WTC11 (cell line): ENCODE data around the gene IGSF23. TPM values are rescaled to one million over a fixed set of nuclear protein-coding genes. Genes with fewer than 3 reads are reported as not detected.

Source experiments
- ATAC-seq: fragments of 200-7000 bp; cut with Tn5 transposase; 2 replicates; pipeline ENCODE4 v1.10.0; 2021; ENCODE audit warnings: mild to moderate bottlenecking, moderate library complexity
- CTCF ChIA-PET: fragments of 300-600 bp; sonication (Branson Sonifier 250); formaldehyde crosslinking; loops from one replicate; lab custom pipeline; 2021; ENCODE audit warnings: antibody characterized with exemption; lab: Charles Lee
- POLR2A ChIA-PET: fragments of 350-600 bp; sonication (Branson Sonifier 250); formaldehyde crosslinking; loops from one replicate; lab custom pipeline; 2021; ENCODE audit warnings: antibody characterized with exemption; lab: Charles Lee
- DNase-seq: peaks from one replicate; pipeline ENCODE4 v3.0.0; 2021; ENCODE audit warnings: low spot score
- H3K27ac Mint-ChIP-seq: 2 replicates; pipeline ENCODE4 v1.8.0; 2021; ENCODE audit warnings: mixed read lengths
- H3K27me3 Mint-ChIP-seq: 2 replicates; pipeline ENCODE4 v1.8.0; 2021; ENCODE audit warnings: low read depth, mild to moderate bottlenecking, moderate library complexity, mixed read lengths
- H3K36me3 Mint-ChIP-seq: 2 replicates; pipeline ENCODE4 v1.8.0; 2021; ENCODE audit warnings: mixed read lengths
- H3K4me1 Mint-ChIP-seq: 2 replicates; pipeline ENCODE4 v1.8.0; 2022; ENCODE audit warnings: mixed read lengths
- H3K4me3 Mint-ChIP-seq: 2 replicates; pipeline ENCODE4 v1.8.0; 2021; ENCODE audit warnings: mild to moderate bottlenecking, moderate library complexity, mixed read lengths
- H3K9me3 Mint-ChIP-seq: 2 replicates; pipeline ENCODE4 v1.8.0; 2021; ENCODE audit warnings: mixed read lengths
- ATF1 ChIP-seq: sonication (generic); formaldehyde crosslinking; IDR thresholded peaks from 2 replicates; pipeline ENCODE4 v1.8.1; 2023; ENCODE audit warnings: mild to moderate bottlenecking, moderate library complexity, missing genetic modification reagents
- CREB1 ChIP-seq: sonication (generic); formaldehyde crosslinking; IDR thresholded peaks from 2 replicates; pipeline ENCODE4 v1.8.0; 2023; ENCODE audit warnings: mild to moderate bottlenecking, missing genetic modification reagents
- FOXJ3 ChIP-seq: sonication (generic); formaldehyde crosslinking; IDR thresholded peaks from 2 replicates; pipeline ENCODE4 v1.9.0; 2021; ENCODE audit warnings: missing genetic modification reagents, mild to moderate bottlenecking, borderline replicate concordance
- GTF2I ChIP-seq: fragments of 250-450 bp; sonication (Bioruptor Pico); conservative IDR thresholded peaks from 2 replicates; pipeline ENCODE4 v1.4.0; 2021; ENCODE audit warnings: mild to moderate bottlenecking
- HMGA2 ChIP-seq: fragments of 250-450 bp; sonication (Bioruptor Pico); IDR thresholded peaks from 2 replicates; pipeline ENCODE4 v1.4.0; 2021; ENCODE audit warnings: mild to moderate bottlenecking, moderate library complexity
- NFE2L1 ChIP-seq: sonication (generic); formaldehyde crosslinking; IDR thresholded peaks from 2 replicates; pipeline ENCODE4 v1.8.1; 2023; ENCODE audit warnings: missing genetic modification reagents
- NR2C2 ChIP-seq: sonication (generic); formaldehyde crosslinking; IDR thresholded peaks from 2 replicates; pipeline ENCODE4 v1.8.0; 2022; ENCODE audit warnings: mild to moderate bottlenecking, missing genetic modification reagents
- SP1 ChIP-seq: sonication (generic); formaldehyde crosslinking; conservative IDR thresholded peaks from 2 replicates; pipeline ENCODE4 v1.8.1; 2022; ENCODE audit warnings: missing genetic modification reagents
- TCF7 ChIP-seq: sonication (generic); formaldehyde crosslinking; IDR thresholded peaks from 2 replicates; pipeline ENCODE4 v1.8.0; 2022; ENCODE audit warnings: mild to moderate bottlenecking, low read depth, missing genetic modification reagents, moderate library complexity
- ZNF263 ChIP-seq: sonication (generic); formaldehyde crosslinking; IDR thresholded peaks from 2 replicates; pipeline ENCODE4 v1.8.1; 2022; ENCODE audit warnings: low read depth, mild to moderate bottlenecking, moderate library complexity, missing genetic modification reagents
- total RNA-seq: library from RNA; stranded (reverse); gene quantifications from 3 replicates; pipeline ENCODE4 v1.2.3, GENCODE V29; 2021
- TF ChIP-seq, protein P1 (sequence below): sonication (generic); formaldehyde crosslinking; conservative IDR thresholded peaks from 2 replicates; pipeline ENCODE4 v1.8.1; 2022; ENCODE audit warnings: mild to moderate bottlenecking, missing genetic modification reagents
- TF ChIP-seq, protein P2 (sequence below): sonication (generic); formaldehyde crosslinking; IDR thresholded peaks from 2 replicates; pipeline ENCODE4 v1.8.0; 2022; ENCODE audit warnings: mild to moderate bottlenecking, missing genetic modification reagents
- TF ChIP-seq, protein P3 (sequence below): fragments of 250-450 bp; sonication (Bioruptor Pico); IDR thresholded peaks from 2 replicates; pipeline ENCODE4 v1.9.0; 2021; ENCODE audit warnings: mild to moderate bottlenecking
- TF ChIP-seq, protein P4 (sequence below): fragments of 200-600 bp; IDR thresholded peaks from 2 replicates; pipeline ENCODE4 v1.8.0; 2022; ENCODE audit warnings: antibody characterized with exemption
- TF ChIP-seq, protein P5 (sequence below): fragments of 250-450 bp; sonication (Bioruptor Pico); IDR thresholded peaks from 2 replicates; pipeline ENCODE4 v2.1.2; 2022; ENCODE audit warnings: mild to moderate bottlenecking, moderate library complexity
- TF ChIP-seq, protein P6 (sequence below): sonication (generic); formaldehyde crosslinking; IDR thresholded peaks from 2 replicates; pipeline ENCODE4 v1.8.1; 2023; ENCODE audit warnings: mild to moderate bottlenecking, moderate library complexity, missing genetic modification reagents
- TF ChIP-seq, protein P7 (sequence below): fragments of 250-450 bp; sonication (Bioruptor Pico); IDR thresholded peaks from 2 replicates; pipeline ENCODE4 v1.9.0; 2021; ENCODE audit warnings: mild to moderate bottlenecking
- TF ChIP-seq, protein P8 (sequence below): sonication (generic); formaldehyde crosslinking; IDR thresholded peaks from 2 replicates; pipeline ENCODE4 v1.8.1; 2022; ENCODE audit warnings: mild to moderate bottlenecking, missing genetic modification reagents, moderate library complexity, borderline replicate concordance
- TF ChIP-seq, protein P9 (sequence below): sonication (generic); formaldehyde crosslinking; IDR thresholded peaks from 2 replicates; pipeline ENCODE4 v1.8.0; 2023; ENCODE audit warnings: missing genetic modification reagents
- TF ChIP-seq, protein P10 (sequence below): sonication (generic); formaldehyde crosslinking; IDR thresholded peaks from 2 replicates; pipeline ENCODE4 v1.8.0; 2022; ENCODE audit warnings: missing genetic modification reagents

Gene IGSF23
- total RNA-seq, 1 experiment from 2014 or later, result not detected

DNA sequence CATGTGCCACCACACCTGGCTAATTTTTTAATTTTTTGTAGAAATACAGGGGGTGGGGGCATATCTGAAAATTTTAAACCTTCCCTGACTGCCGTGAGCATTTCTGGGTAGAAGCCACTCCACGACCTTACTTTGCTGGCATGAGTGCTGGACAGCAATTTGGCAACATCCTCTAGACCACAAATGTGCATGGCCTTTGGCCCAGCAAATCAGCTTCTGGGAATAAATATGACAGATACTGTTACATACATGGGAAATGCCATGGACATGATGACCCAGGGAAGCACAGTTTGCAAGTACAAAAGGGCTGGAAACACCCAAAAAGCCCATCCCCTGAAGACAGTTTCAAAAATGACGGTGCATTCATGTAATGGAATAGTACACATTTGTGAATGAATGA lies 27.2 kb downstream of the IGSF23 start:
- ATAC-seq, result no peak
- CTCF ChIA-PET, result interaction anchor here (0.8 to 1.7 kb wide), 3 partner anchors 58 to 70 kb away, joined by 3 to 4 read pairs (median 3); no protein-coding TSS in a partner anchor
- H3K27ac Mint-ChIP-seq, result no peak overlapping the region
- H3K9me3 Mint-ChIP-seq, result 0 out of 2 replicates have a peak, but pooled peaks cover under 1% of the 10 kb centered on the region
- POLR2A ChIA-PET, result interaction anchor here (0.7 to 1.0 kb wide), 2 partner anchors 26 to 88 kb away, joined by 4 read pairs; no protein-coding TSS in a partner anchor
- no peaks in the 10 kb centered on the region for H3K4me1 Mint-ChIP-seq
- DNase-seq, result no peak
- H3K36me3 Mint-ChIP-seq, result no peaks in the 10 kb centered on the region; the same call in 1 of the 2 replicates
- H3K4me3 Mint-ChIP-seq, result no peak overlapping the region
- no peak for TF ChIP-seq GTF2I (CRISPR knock-in tag)
- no peak for TF ChIP-seq HMGA2 (CRISPR knock-in tag)
- TF ChIP-seq, protein P1, sequence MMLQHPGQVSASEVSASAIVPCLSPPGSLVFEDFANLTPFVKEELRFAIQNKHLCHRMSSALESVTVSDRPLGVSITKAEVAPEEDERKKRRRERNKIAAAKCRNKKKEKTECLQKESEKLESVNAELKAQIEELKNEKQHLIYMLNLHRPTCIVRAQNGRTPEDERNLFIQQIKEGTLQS (CRISPR knock-in tag), result no peak
- TF ChIP-seq ZNF263 (CRISPR knock-in tag), result no peak
- TF ChIP-seq, protein P2, sequence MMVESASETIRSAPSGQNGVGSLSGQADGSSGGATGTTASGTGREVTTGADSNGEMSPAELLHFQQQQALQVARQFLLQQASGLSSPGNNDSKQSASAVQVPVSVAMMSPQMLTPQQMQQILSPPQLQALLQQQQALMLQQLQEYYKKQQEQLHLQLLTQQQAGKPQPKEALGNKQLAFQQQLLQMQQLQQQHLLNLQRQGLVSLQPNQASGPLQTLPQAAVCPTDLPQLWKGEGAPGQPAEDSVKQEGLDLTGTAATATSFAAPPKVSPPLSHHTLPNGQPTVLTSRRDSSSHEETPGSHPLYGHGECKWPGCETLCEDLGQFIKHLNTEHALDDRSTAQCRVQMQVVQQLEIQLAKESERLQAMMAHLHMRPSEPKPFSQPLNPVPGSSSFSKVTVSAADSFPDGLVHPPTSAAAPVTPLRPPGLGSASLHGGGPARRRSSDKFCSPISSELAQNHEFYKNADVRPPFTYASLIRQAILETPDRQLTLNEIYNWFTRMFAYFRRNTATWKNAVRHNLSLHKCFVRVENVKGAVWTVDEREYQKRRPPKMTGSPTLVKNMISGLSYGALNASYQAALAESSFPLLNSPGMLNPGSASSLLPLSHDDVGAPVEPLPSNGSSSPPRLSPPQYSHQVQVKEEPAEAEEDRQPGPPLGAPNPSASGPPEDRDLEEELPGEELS (CRISPR knock-in tag), result no peak
- TF ChIP-seq, protein P3, sequence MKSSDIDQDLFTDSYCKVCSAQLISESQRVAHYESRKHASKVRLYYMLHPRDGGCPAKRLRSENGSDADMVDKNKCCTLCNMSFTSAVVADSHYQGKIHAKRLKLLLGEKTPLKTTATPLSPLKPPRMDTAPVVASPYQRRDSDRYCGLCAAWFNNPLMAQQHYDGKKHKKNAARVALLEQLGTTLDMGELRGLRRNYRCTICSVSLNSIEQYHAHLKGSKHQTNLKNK (CRISPR knock-in tag), result no peak
- no peak for TF ChIP-seq ATF1 (CRISPR knock-in tag)
- TF ChIP-seq, protein P4, sequence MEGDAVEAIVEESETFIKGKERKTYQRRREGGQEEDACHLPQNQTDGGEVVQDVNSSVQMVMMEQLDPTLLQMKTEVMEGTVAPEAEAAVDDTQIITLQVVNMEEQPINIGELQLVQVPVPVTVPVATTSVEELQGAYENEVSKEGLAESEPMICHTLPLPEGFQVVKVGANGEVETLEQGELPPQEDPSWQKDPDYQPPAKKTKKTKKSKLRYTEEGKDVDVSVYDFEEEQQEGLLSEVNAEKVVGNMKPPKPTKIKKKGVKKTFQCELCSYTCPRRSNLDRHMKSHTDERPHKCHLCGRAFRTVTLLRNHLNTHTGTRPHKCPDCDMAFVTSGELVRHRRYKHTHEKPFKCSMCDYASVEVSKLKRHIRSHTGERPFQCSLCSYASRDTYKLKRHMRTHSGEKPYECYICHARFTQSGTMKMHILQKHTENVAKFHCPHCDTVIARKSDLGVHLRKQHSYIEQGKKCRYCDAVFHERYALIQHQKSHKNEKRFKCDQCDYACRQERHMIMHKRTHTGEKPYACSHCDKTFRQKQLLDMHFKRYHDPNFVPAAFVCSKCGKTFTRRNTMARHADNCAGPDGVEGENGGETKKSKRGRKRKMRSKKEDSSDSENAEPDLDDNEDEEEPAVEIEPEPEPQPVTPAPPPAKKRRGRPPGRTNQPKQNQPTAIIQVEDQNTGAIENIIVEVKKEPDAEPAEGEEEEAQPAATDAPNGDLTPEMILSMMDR, result no peak
- TF ChIP-seq, protein P5, sequence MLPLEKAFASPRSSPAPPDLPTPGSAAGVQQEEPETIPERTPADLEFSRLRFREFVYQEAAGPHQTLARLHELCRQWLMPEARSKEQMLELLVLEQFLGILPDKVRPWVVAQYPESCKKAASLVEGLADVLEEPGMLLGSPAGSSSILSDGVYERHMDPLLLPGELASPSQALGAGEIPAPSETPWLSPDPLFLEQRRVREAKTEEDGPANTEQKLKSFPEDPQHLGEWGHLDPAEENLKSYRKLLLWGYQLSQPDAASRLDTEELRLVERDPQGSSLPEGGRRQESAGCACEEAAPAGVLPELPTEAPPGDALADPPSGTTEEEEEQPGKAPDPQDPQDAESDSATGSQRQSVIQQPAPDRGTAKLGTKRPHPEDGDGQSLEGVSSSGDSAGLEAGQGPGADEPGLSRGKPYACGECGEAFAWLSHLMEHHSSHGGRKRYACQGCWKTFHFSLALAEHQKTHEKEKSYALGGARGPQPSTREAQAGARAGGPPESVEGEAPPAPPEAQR (CRISPR knock-in tag), result no peak
- TF ChIP-seq, protein P6, sequence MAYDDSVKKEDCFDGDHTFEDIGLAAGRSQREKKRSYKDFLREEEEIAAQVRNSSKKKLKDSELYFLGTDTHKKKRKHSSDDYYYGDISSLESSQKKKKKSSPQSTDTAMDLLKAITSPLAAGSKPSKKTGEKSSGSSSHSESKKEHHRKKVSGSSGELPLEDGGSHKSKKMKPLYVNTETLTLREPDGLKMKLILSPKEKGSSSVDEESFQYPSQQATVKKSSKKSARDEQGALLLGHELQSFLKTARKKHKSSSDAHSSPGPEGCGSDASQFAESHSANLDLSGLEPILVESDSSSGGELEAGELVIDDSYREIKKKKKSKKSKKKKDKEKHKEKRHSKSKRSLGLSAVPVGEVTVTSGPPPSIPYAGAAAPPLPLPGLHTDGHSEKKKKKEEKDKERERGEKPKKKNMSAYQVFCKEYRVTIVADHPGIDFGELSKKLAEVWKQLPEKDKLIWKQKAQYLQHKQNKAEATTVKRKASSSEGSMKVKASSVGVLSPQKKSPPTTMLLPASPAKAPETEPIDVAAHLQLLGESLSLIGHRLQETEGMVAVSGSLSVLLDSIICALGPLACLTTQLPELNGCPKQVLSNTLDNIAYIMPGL (CRISPR knock-in tag), result no peak
- TF ChIP-seq, protein P7, sequence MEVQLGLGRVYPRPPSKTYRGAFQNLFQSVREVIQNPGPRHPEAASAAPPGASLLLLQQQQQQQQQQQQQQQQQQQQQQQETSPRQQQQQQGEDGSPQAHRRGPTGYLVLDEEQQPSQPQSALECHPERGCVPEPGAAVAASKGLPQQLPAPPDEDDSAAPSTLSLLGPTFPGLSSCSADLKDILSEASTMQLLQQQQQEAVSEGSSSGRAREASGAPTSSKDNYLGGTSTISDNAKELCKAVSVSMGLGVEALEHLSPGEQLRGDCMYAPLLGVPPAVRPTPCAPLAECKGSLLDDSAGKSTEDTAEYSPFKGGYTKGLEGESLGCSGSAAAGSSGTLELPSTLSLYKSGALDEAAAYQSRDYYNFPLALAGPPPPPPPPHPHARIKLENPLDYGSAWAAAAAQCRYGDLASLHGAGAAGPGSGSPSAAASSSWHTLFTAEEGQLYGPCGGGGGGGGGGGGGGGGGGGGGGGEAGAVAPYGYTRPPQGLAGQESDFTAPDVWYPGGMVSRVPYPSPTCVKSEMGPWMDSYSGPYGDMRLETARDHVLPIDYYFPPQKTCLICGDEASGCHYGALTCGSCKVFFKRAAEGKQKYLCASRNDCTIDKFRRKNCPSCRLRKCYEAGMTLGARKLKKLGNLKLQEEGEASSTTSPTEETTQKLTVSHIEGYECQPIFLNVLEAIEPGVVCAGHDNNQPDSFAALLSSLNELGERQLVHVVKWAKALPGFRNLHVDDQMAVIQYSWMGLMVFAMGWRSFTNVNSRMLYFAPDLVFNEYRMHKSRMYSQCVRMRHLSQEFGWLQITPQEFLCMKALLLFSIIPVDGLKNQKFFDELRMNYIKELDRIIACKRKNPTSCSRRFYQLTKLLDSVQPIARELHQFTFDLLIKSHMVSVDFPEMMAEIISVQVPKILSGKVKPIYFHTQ, result no peak
- TF ChIP-seq, protein P8, sequence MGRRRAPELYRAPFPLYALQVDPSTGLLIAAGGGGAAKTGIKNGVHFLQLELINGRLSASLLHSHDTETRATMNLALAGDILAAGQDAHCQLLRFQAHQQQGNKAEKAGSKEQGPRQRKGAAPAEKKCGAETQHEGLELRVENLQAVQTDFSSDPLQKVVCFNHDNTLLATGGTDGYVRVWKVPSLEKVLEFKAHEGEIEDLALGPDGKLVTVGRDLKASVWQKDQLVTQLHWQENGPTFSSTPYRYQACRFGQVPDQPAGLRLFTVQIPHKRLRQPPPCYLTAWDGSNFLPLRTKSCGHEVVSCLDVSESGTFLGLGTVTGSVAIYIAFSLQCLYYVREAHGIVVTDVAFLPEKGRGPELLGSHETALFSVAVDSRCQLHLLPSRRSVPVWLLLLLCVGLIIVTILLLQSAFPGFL (CRISPR knock-in tag), result no peak
- TF ChIP-seq TCF7 (CRISPR knock-in tag), result no peak
- TF ChIP-seq CREB1 (CRISPR knock-in tag), result no peak
- TF ChIP-seq FOXJ3 (CRISPR knock-in tag), result no peak
- TF ChIP-seq, protein P9, sequence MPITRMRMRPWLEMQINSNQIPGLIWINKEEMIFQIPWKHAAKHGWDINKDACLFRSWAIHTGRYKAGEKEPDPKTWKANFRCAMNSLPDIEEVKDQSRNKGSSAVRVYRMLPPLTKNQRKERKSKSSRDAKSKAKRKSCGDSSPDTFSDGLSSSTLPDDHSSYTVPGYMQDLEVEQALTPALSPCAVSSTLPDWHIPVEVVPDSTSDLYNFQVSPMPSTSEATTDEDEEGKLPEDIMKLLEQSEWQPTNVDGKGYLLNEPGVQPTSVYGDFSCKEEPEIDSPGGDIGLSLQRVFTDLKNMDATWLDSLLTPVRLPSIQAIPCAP, result no peak
- no peak for TF ChIP-seq NFE2L1 (CRISPR knock-in tag)
- TF ChIP-seq SP1 (CRISPR knock-in tag), result no peak
- no peak for TF ChIP-seq NR2C2 (CRISPR knock-in tag)
- TF ChIP-seq, protein P10, sequence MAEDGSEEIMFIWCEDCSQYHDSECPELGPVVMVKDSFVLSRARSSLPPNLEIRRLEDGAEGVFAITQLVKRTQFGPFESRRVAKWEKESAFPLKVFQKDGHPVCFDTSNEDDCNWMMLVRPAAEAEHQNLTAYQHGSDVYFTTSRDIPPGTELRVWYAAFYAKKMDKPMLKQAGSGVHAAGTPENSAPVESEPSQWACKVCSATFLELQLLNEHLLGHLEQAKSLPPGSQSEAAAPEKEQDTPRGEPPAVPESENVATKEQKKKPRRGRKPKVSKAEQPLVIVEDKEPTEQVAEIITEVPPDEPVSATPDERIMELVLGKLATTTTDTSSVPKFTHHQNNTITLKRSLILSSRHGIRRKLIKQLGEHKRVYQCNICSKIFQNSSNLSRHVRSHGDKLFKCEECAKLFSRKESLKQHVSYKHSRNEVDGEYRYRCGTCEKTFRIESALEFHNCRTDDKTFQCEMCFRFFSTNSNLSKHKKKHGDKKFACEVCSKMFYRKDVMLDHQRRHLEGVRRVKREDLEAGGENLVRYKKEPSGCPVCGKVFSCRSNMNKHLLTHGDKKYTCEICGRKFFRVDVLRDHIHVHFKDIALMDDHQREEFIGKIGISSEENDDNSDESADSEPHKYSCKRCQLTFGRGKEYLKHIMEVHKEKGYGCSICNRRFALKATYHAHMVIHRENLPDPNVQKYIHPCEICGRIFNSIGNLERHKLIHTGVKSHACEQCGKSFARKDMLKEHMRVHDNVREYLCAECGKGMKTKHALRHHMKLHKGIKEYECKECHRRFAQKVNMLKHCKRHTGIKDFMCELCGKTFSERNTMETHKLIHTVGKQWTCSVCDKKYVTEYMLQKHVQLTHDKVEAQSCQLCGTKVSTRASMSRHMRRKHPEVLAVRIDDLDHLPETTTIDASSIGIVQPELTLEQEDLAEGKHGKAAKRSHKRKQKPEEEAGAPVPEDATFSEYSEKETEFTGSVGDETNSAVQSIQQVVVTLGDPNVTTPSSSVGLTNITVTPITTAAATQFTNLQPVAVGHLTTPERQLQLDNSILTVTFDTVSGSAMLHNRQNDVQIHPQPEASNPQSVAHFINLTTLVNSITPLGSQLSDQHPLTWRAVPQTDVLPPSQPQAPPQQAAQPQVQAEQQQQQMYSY, result no peak
- peaks cover 24% of the 10 kb centered on the region for H3K27me3 Mint-ChIP-seq
